ENCODE results near the gene SPOCK1. TPM values are rescaled to one million over a fixed set of nuclear protein-coding genes. Genes with fewer than 3 reads are reported as not detected.

SPOCK1 gene
- total and polyA plus RNA-seq, 2 donors (not counting 3 experiments of a cell fraction or from before 2014, with no cell fraction given), result 144 to 280 TPM

DNA sequence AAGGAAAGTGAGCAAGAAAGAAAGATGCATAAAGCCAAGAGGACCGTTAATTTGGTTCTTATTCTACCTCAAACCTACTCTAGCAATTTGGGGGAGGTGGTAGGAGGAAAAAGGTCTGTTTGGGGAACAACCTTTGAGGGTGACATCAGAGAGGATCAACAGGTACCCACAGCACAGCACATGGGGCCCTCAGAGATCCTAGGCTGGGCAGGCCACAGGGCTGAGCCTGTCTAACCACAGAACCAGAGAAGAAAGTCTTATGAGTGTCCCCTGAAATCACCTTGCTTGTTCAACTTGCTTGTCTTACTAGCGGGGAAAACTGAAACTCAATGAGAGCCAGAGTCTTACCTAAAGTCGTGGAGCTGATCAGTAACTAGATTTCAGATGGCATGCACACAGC is 385.2 kb downstream of the SPOCK1 start:
- ChIA-PET CTCF (interaction anchor here (1.2 to 2.5 kb wide), 3 partner anchors 8 to 147 kb away, joined by 3 to 7 read pairs (median 4); no protein-coding TSS in a partner anchor), POLR2A (no interaction called here)
- no peak overlapping the region for H2AFZ ChIP-seq (ENCODE audit: low read depth, low read length)
- no TSS peak for BruUV-seq (replicated peaks)
- no peaks in the 10 kb centered on the region for H3K27me3 ChIP-seq (ENCODE audit: control insufficient read depth in 2 of 2, insufficient read depth in 2 of 2, low read length in 2 of 2)
- H3K4me1 ChIP-seq (ENCODE audit: control insufficient read depth, extremely low read depth, insufficient read depth, low read length), result peaks cover 20% of the 10 kb centered on the region
- TF ChIP-seq FOS (IDR thresholded peaks at IDR 0.05; ENCODE audit: borderline replicate concordance, insufficient read depth, low read length) (no peak), MYC (IDR thresholded peaks at IDR 0.05; ENCODE audit: low read depth, low read length) (no peak), POLR2AphosphoS5 (IDR thresholded peaks at IDR 0.05; ENCODE audit: insufficient read depth, low read depth, low read length) (no peak), JUN (IDR thresholded peaks at IDR 0.05; ENCODE audit: borderline replicate concordance, insufficient read depth, insufficient read length, low read depth) (no peak)
- TF ChIP-seq, protein P1, sequence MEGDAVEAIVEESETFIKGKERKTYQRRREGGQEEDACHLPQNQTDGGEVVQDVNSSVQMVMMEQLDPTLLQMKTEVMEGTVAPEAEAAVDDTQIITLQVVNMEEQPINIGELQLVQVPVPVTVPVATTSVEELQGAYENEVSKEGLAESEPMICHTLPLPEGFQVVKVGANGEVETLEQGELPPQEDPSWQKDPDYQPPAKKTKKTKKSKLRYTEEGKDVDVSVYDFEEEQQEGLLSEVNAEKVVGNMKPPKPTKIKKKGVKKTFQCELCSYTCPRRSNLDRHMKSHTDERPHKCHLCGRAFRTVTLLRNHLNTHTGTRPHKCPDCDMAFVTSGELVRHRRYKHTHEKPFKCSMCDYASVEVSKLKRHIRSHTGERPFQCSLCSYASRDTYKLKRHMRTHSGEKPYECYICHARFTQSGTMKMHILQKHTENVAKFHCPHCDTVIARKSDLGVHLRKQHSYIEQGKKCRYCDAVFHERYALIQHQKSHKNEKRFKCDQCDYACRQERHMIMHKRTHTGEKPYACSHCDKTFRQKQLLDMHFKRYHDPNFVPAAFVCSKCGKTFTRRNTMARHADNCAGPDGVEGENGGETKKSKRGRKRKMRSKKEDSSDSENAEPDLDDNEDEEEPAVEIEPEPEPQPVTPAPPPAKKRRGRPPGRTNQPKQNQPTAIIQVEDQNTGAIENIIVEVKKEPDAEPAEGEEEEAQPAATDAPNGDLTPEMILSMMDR (IDR thresholded peaks at IDR 0.05; ENCODE audit: extremely low read depth in 1 of 2, insufficient read depth in 1 of 2, low read depth in 1 of 2, low read length in 2 of 2), result no peak
- TF ChIP-seq, protein P2, sequence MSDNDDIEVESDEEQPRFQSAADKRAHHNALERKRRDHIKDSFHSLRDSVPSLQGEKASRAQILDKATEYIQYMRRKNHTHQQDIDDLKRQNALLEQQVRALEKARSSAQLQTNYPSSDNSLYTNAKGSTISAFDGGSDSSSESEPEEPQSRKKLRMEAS (IDR thresholded peaks at IDR 0.05; ENCODE audit: insufficient read depth, insufficient read length), result no peak
- no peaks in the 10 kb centered on the region for H3K9me1 ChIP-seq (replicated peaks; ENCODE audit: control insufficient read depth, extremely low read depth, insufficient read depth, low read length)
- no peaks in the 10 kb centered on the region for H3K79me2 ChIP-seq (ENCODE audit: control insufficient read depth, insufficient read depth, low read length)
- no peaks in the 10 kb centered on the region for H4K20me1 ChIP-seq (replicated peaks; ENCODE audit: control insufficient read depth, extremely low read depth, insufficient read depth, low read length)
- no peak overlapping the region for H3K4me3 ChIP-seq (replicated peaks in 1 of 3; ENCODE audit: insufficient read depth in 1 of 3, low read depth in 1 of 3, low read length in 3 of 3)
- DNase-seq (ENCODE audit: low read depth, low spot score) (no peak), FAIRE-seq (no peak)
- no peaks in the 10 kb centered on the region for H3K36me3 ChIP-seq (ENCODE audit: control insufficient read depth in 2 of 2, extremely low read depth in 1 of 2, insufficient read depth in 2 of 2, low read length in 2 of 2)
- no peak overlapping the region for H3K4me2 ChIP-seq (ENCODE audit: insufficient read depth, low read length)
- dilution Hi-C loops (cut with MboI; ENCODE audit: extremely low pct_ligation_motif_present, low sequenced_read_pairs) (no loop called here), intact Hi-C loops (cut with micrococcal nuclease) (no loop called here)
- H3K9me3 ChIP-seq (replicated peaks; ENCODE audit: control insufficient read depth, insufficient read depth, low read length), result no peaks in the 10 kb centered on the region
- no peak overlapping the region for H3K9ac ChIP-seq (replicated peaks; ENCODE audit: extremely low read depth, insufficient read depth, low read length)
- H3K27ac ChIP-seq (ENCODE audit: insufficient read depth, low read depth, low read length), result no peak overlapping the region

All from endothelial cell of umbilical vein (primary cell).